ENCODE data around the gene UBE2E3.

UBE2E3 gene

GRCh38 chr2:181051861-181052522, 71.6 kb downstream of the UBE2E3 start:
- Histone ChIP-seq H3K23ac (ENCODE audit: low read length in 2 of 2) (no peak overlapping the region), H2BK12ac (ENCODE audit: low read length in 2 of 2) (no peak overlapping the region), H3K4me1 (ENCODE audit: control insufficient read depth, insufficient read depth, low read depth, low read length) (no peaks in the 10 kb centered on the region), H3K9ac (ENCODE audit: low read length) (no peak overlapping the region), H3K4ac (ENCODE audit: low read depth in 1 of 2, low read length in 2 of 2) (no peak overlapping the region), H2BK5ac (ENCODE audit: low read depth, low read length, poor library complexity, severe bottlenecking) (no peak overlapping the region), H3K27me3 (ENCODE audit: control insufficient read depth in 1 of 2, insufficient read depth in 1 of 2, low read length in 2 of 2) (no peaks in the 10 kb centered on the region), H3K27ac (ENCODE audit: low read length, poor library complexity, severe bottlenecking) (no peak overlapping the region), H3K4me3 (ENCODE audit: insufficient read depth in 1 of 2, low read depth in 1 of 2, low read length in 2 of 2) (no peak overlapping the region), H3K9me3 (ENCODE audit: control insufficient read depth, low read length) (no peaks in the 10 kb centered on the region), H4K8ac (ENCODE audit: low read length) (no peak overlapping the region), H3K18ac (ENCODE audit: low read depth in 1 of 2, low read length in 2 of 2) (no peak overlapping the region), H3K79me1 (replicated peaks; ENCODE audit: low read length, poor library complexity, severe bottlenecking) (peaks cover 2% of the 10 kb centered on the region), H2BK15ac (ENCODE audit: low read depth, poor library complexity, severe bottlenecking) (no peak overlapping the region), H2AK5ac (ENCODE audit: low read length, severe bottlenecking) (no peak overlapping the region), H3K36me3 (ENCODE audit: control insufficient read depth in 1 of 2, insufficient read depth in 2 of 2, low read depth in 1 of 2, low read length in 2 of 2) (peaks cover 0 to 12% of the 10 kb centered on the region in 2 experiments), H2AFZ (ENCODE audit: low read depth, low read length) (no peak overlapping the region), H3K14ac (ENCODE audit: low read length in 2 of 2) (no peak overlapping the region), H4K91ac (ENCODE audit: low read length) (no peak overlapping the region), H2BK120ac (ENCODE audit: low read depth, low read length) (no peak overlapping the region), H3K4me2 (ENCODE audit: low read length, poor library complexity, severe bottlenecking) (no peak overlapping the region)
- 90% methylated on average over 2 of the region's 3 CpGs for WGBS
- no peak for DNase-seq

- no peak overlapping the region for H2BK120ac ChIP-seq (ENCODE audit: low read depth, low read length)
- H2AK5ac ChIP-seq (ENCODE audit: low read length, severe bottlenecking): no peak overlapping the region
- H3K4ac ChIP-seq (ENCODE audit: low read depth in 1 of 2, low read length in 2 of 2): no peak overlapping the region
- no peak overlapping the region for H2BK12ac ChIP-seq (ENCODE audit: low read length in 2 of 2)
- no peak overlapping the region for H2BK15ac ChIP-seq (ENCODE audit: low read depth, poor library complexity, severe bottlenecking)
- no peak overlapping the region for H4K8ac ChIP-seq (ENCODE audit: low read length)
- peaks cover 2% of the 10 kb centered on the region for H3K79me1 ChIP-seq (replicated peaks; ENCODE audit: low read length, poor library complexity, severe bottlenecking)
- H3K9ac ChIP-seq (ENCODE audit: low read length): no peak overlapping the region
- H3K23ac ChIP-seq (ENCODE audit: low read length in 2 of 2): no peak overlapping the region
- no peak for DNase-seq
- H3K4me3 ChIP-seq (ENCODE audit: insufficient read depth in 1 of 2, low read depth in 1 of 2, low read length in 2 of 2): no peak overlapping the region
- H4K91ac ChIP-seq (ENCODE audit: low read length): no peak overlapping the region
- H3K36me3 ChIP-seq (ENCODE audit: control insufficient read depth in 1 of 2, insufficient read depth in 2 of 2, low read depth in 1 of 2, low read length in 2 of 2): peaks cover 0 to 12% of the 10 kb centered on the region in 2 experiments
- H3K9me3 ChIP-seq (ENCODE audit: control insufficient read depth, low read length): no peaks in the 10 kb centered on the region
- no peak overlapping the region for H3K27ac ChIP-seq (ENCODE audit: low read length, poor library complexity, severe bottlenecking)
- H3K18ac ChIP-seq (ENCODE audit: low read depth in 1 of 2, low read length in 2 of 2): no peak overlapping the region
- H2BK5ac ChIP-seq (ENCODE audit: low read depth, low read length, poor library complexity, severe bottlenecking): no peak overlapping the region
- no peaks in the 10 kb centered on the region for H3K4me1 ChIP-seq (ENCODE audit: control insufficient read depth, insufficient read depth, low read depth, low read length)
- H2AFZ ChIP-seq (ENCODE audit: low read depth, low read length): no peak overlapping the region
- no peaks in the 10 kb centered on the region for H3K27me3 ChIP-seq (ENCODE audit: control insufficient read depth in 1 of 2, insufficient read depth in 1 of 2, low read length in 2 of 2)
- H3K4me2 ChIP-seq (ENCODE audit: low read length, poor library complexity, severe bottlenecking): no peak overlapping the region
- no peak overlapping the region for H3K14ac ChIP-seq (ENCODE audit: low read length in 2 of 2)
Observed at GRCh38 chr2:181052523-181052891, 72.1 kb downstream of the UBE2E3 start.

GRCh38 chr2:181054256-181054655, 73.9 kb downstream of the UBE2E3 start:
- no peak overlapping the region for H3K4me2 ChIP-seq (ENCODE audit: low read length, poor library complexity, severe bottlenecking)
- H3K4me3 ChIP-seq (ENCODE audit: insufficient read depth in 1 of 2, low read depth in 1 of 2, low read length in 2 of 2): no peak overlapping the region
- peaks cover 0 to 16% of the 10 kb centered on the region in 2 experiments for H3K36me3 ChIP-seq (ENCODE audit: control insufficient read depth in 1 of 2, insufficient read depth in 2 of 2, low read depth in 1 of 2, low read length in 2 of 2)
- H3K9me3 ChIP-seq (ENCODE audit: control insufficient read depth, low read length): no peaks in the 10 kb centered on the region
- no peak overlapping the region for H2AK5ac ChIP-seq (ENCODE audit: low read length, severe bottlenecking)
- H3K4me1 ChIP-seq (ENCODE audit: control insufficient read depth, insufficient read depth, low read depth, low read length): no peaks in the 10 kb centered on the region
- no peaks in the 10 kb centered on the region for H3K79me1 ChIP-seq (replicated peaks; ENCODE audit: low read length, poor library complexity, severe bottlenecking)
- no peak overlapping the region for H2BK5ac ChIP-seq (ENCODE audit: low read depth, low read length, poor library complexity, severe bottlenecking)
- H4K8ac ChIP-seq (ENCODE audit: low read length): no peak overlapping the region
- no peak overlapping the region for H2BK120ac ChIP-seq (ENCODE audit: low read depth, low read length)
- no peak overlapping the region for H3K4ac ChIP-seq (ENCODE audit: low read depth in 1 of 2, low read length in 2 of 2)
- H3K27ac ChIP-seq (ENCODE audit: low read length, poor library complexity, severe bottlenecking): no peak overlapping the region
- H2BK12ac ChIP-seq (ENCODE audit: low read length in 2 of 2): no peak overlapping the region
- H2AFZ ChIP-seq (ENCODE audit: low read depth, low read length): no peak overlapping the region
- H3K14ac ChIP-seq (ENCODE audit: low read length in 2 of 2): no peak overlapping the region
- DNase-seq: no peak
- no peak overlapping the region for H3K18ac ChIP-seq (ENCODE audit: low read depth in 1 of 2, low read length in 2 of 2)
- no peak overlapping the region for H4K91ac ChIP-seq (ENCODE audit: low read length)
- H3K23ac ChIP-seq (ENCODE audit: low read length in 2 of 2): no peak overlapping the region
- WGBS: no CpG with 5 or more reads among the region's 2 CpGs
- no peak overlapping the region for H3K9ac ChIP-seq (ENCODE audit: low read length)
- H2BK15ac ChIP-seq (ENCODE audit: low read depth, poor library complexity, severe bottlenecking): no peak overlapping the region
- no peaks in the 10 kb centered on the region for H3K27me3 ChIP-seq (ENCODE audit: control insufficient read depth in 1 of 2, insufficient read depth in 1 of 2, low read length in 2 of 2)

GRCh38 chr2:181054843-181055242, 74.4 kb downstream of the UBE2E3 start:
- 88% methylated on average over 2 of the region's 2 CpGs for WGBS
- no peak overlapping the region for H3K4ac ChIP-seq (ENCODE audit: low read depth in 1 of 2, low read length in 2 of 2)
- DNase-seq: peak; percentile 29
- no peak overlapping the region for H2BK5ac ChIP-seq (ENCODE audit: low read depth, low read length, poor library complexity, severe bottlenecking)
- H2BK12ac ChIP-seq (ENCODE audit: low read length in 2 of 2): no peak overlapping the region
- H3K23ac ChIP-seq (ENCODE audit: low read length in 2 of 2): no peak overlapping the region
- no peaks in the 10 kb centered on the region for H3K27me3 ChIP-seq (ENCODE audit: control insufficient read depth in 1 of 2, insufficient read depth in 1 of 2, low read length in 2 of 2)
- no peak overlapping the region for H3K4me3 ChIP-seq (ENCODE audit: insufficient read depth in 1 of 2, low read depth in 1 of 2, low read length in 2 of 2)
- H2AFZ ChIP-seq (ENCODE audit: low read depth, low read length): no peak overlapping the region
- no peak overlapping the region for H3K14ac ChIP-seq (ENCODE audit: low read length in 2 of 2)
- peaks cover 2% of the 10 kb centered on the region for H3K79me1 ChIP-seq (replicated peaks; ENCODE audit: low read length, poor library complexity, severe bottlenecking)
- H3K9me3 ChIP-seq (ENCODE audit: control insufficient read depth, low read length): no peaks in the 10 kb centered on the region
- no peak overlapping the region for H2BK120ac ChIP-seq (ENCODE audit: low read depth, low read length)
- H3K27ac ChIP-seq (ENCODE audit: low read length, poor library complexity, severe bottlenecking): no peak overlapping the region
- no peaks in the 10 kb centered on the region for H3K4me1 ChIP-seq (ENCODE audit: control insufficient read depth, insufficient read depth, low read depth, low read length)
- H4K8ac ChIP-seq (ENCODE audit: low read length): no peak overlapping the region
- no peak overlapping the region for H3K9ac ChIP-seq (ENCODE audit: low read length)
- no peak overlapping the region for H2AK5ac ChIP-seq (ENCODE audit: low read length, severe bottlenecking)
- H2BK15ac ChIP-seq (ENCODE audit: low read depth, poor library complexity, severe bottlenecking): no peak overlapping the region
- H3K18ac ChIP-seq (ENCODE audit: low read depth in 1 of 2, low read length in 2 of 2): no peak overlapping the region
- H3K4me2 ChIP-seq (ENCODE audit: low read length, poor library complexity, severe bottlenecking): no peak overlapping the region
- no peak overlapping the region for H4K91ac ChIP-seq (ENCODE audit: low read length)
- peaks cover 0 to 16% of the 10 kb centered on the region in 2 experiments for H3K36me3 ChIP-seq (ENCODE audit: control insufficient read depth in 1 of 2, insufficient read depth in 2 of 2, low read depth in 1 of 2, low read length in 2 of 2)

All from mesenchymal stem cell (in vitro differentiated cells and primary cell).